Brain microvascular endothelial cell (primary cell): ENCODE results near the gene WDR36.

ENCODE experiments used
- DNase-seq: peaks from one replicate; pipeline ENCODE4 v3.0.0-alpha.2; 2020
- H3K27ac ChIP-seq: fragments of 250-450 bp; sonication (Bioruptor Pico); 2 replicates; pipeline ENCODE4 v1.5.1; 2020; ENCODE audit warnings: mild to moderate bottlenecking, moderate library complexity
- H3K27me3 ChIP-seq: fragments of 250-450 bp; sonication (Bioruptor Pico); replicated peaks from 2 replicates; pipeline ENCODE4 v1.5.1; 2020; ENCODE audit warnings: mild to moderate bottlenecking
- H3K36me3 ChIP-seq: fragments of 250-450 bp; sonication (Bioruptor Pico); replicated peaks from 2 replicates; pipeline ENCODE4 v1.5.1; 2020; ENCODE audit warnings: mild to moderate bottlenecking
- H3K4me3 ChIP-seq: 2 replicates; pipeline ENCODE4 v1.5.1; 2011; ENCODE audit warnings: low read depth, mild to moderate bottlenecking, control low read depth, low read length, moderate library complexity
- CTCF ChIP-seq: IDR thresholded peaks from 2 replicates; pipeline ENCODE4 v1.5.1; 2011; ENCODE audit warnings: low read depth, mild to moderate bottlenecking, moderate library complexity, low read length, control low read depth, inconsistent platforms; ENCODE audit errors: missing control alignments
- in situ Hi-C: cut with HindIII; loops from 2 replicates; pipeline ENCODE4 v1.10.0; 2017; ENCODE audit warnings: low sequenced_read_pairs, low pct_ligation_motif_present

Gene WDR36

GRCh38 chr5:111106320-111106948, 14.3 kb downstream of the WDR36 start:
- in situ Hi-C loops, result no loop called here
- no peak for TF ChIP-seq CTCF
- no peak overlapping the region for H3K27ac ChIP-seq
- no peaks in the 10 kb centered on the region for H3K27me3 ChIP-seq
- H3K4me3 ChIP-seq, result no peak overlapping the region
- no peak for DNase-seq
- H3K36me3 ChIP-seq, result peaks cover 52% of the 10 kb centered on the region

GRCh38 chr5:111107371-111107770, 15.2 kb downstream of the WDR36 start:
- Histone ChIP-seq H3K4me3 (no peak overlapping the region), H3K27me3 (no peaks in the 10 kb centered on the region), H3K27ac (no peak overlapping the region), H3K36me3 (peaks cover 56% of the 10 kb centered on the region)
- DNase-seq, result no peak
- TF ChIP-seq CTCF, result no peak
- in situ Hi-C loops, result no loop called here

- H3K4me3 ChIP-seq, result no peak overlapping the region
- DNase-seq, result no peak
- TF ChIP-seq CTCF, result no peak
- no peak overlapping the region for H3K27ac ChIP-seq
- in situ Hi-C loops, result no loop called here
- no peaks in the 10 kb centered on the region for H3K27me3 ChIP-seq
- H3K36me3 ChIP-seq, result peaks cover 33% of the 10 kb centered on the region
Measured at GRCh38 chr5:111111956-111112355, 19.8 kb downstream of the WDR36 start.

- H3K36me3 ChIP-seq, result peaks cover 31% of the 10 kb centered on the region
- H3K4me3 ChIP-seq, result no peak overlapping the region
- no peaks in the 10 kb centered on the region for H3K27me3 ChIP-seq
- TF ChIP-seq CTCF, result no peak
- in situ Hi-C loops, result no loop called here
- no peak overlapping the region for H3K27ac ChIP-seq
- DNase-seq, result no peak
Measured at GRCh38 chr5:111113678-111114077, 21.5 kb downstream of the WDR36 start.

GRCh38 chr5:111115229-111115628, 23.1 kb downstream of the WDR36 start:
- H3K27ac ChIP-seq, result no peak overlapping the region

More at GRCh38 chr5:111115229-111115628, 23.1 kb downstream of the WDR36 start:
- DNase-seq, result no peak
- H3K4me3 ChIP-seq, result no peak overlapping the region
- H3K27me3 ChIP-seq, result no peaks in the 10 kb centered on the region
- in situ Hi-C loops, result no loop called here
- no peak for TF ChIP-seq CTCF
- H3K36me3 ChIP-seq, result peaks cover 44% of the 10 kb centered on the region
